HT1080 (cell line): ENCODE measurements around the gene ZNF550. TPM values are rescaled to one million over a fixed set of nuclear protein-coding genes. Genes with fewer than 3 reads are reported as not detected.

ENCODE experiments used
- DNase-seq: peaks from one replicate; pipeline ENCODE4 v3.0.0-alpha.2; 2015; ENCODE audit warnings: low read depth
- polyA plus RNA-seq, 2 experiments: library from polyadenylated mRNA; depleted of rRNA; stranded (reverse); fragments of >200 nt; gene quantifications; 2 replicates each; pipeline ENCODE4 v1.2.3, GENCODE V29; 2015
- total RNA-seq: library from RNA; depleted of rRNA; stranded (reverse); fragments of >200 nt; shearing (Covaris generic); gene quantifications from 2 replicates; pipeline ENCODE4 v1.2.3, GENCODE V29; 2014; rRNA removed

Gene ZNF550
- 7.4 and 9.5 TPM in 2 replicates for total RNA-seq
- polyA plus RNA-seq (2015; cell fraction: cytosol; rRNA removed) = 9.3 and 10.1 TPM in 2 replicates
- polyA plus RNA-seq (2015; cell fraction: nucleus; rRNA removed) = 27.5 and 31.7 TPM in 2 replicates

- DNase-seq = peak; percentile 89
Measured at GRCh38 chr19:57559404-57560025, at the start of gene ZNF550. TSS of gene ZNF550 (minus strand) at chr19:57559863. CDS start at chr19:57559682, 181 bp downstream.

DNA sequence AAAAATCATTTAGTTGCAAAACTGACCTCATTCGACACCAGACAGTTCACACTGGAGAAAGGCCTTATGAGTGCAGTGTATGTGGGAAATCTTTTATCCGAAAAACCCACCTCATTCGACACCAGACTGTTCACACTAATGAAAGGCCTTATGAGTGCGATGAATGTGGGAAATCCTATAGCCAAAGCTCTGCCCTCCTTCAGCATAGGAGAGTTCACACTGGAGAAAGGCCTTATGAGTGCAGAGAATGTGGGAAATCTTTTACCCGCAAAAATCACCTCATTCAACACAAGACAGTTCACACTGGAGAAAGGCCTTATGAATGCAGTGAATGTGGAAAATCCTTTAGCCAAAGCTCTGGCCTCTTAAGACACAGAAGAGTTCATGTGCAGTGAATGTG lies 47.3 kb upstream of the ZNF550 start:
- no peak for DNase-seq

DNA sequence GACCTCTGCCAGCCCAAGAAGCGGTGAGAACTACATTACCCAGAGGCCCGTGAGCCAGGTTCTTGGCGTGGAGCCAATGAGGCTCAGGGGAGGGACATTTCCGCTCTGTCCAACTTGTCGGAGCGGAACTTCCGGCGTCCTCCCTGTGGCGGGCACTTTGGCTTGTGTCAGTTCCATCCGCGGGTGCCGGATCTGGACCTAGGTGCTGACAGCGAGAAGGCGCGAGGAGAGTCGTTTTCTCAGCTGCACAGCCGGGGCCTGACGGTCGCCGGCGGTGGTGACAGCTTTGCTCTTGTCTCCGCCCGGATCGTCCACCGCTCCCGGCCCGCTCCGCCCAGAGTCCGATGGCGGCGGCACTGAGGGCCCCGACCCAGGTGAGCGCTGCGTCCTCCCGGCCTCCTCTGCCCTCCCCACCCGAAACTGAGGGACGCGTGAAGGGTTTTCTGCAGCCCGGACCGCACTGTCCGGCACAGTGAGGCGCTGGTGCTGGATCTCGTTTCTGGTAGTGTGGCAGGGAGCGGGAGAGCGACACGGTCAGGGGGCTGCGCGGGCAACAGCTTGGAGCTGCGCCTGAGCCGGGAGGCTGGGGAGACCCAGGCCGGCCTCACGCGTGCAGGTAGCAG lies 40.2 kb upstream of the ZNF550 start, which contains the start of gene ZNF530:
TSS of gene ZNF530 (plus strand) at position 125 of the 623 bp plus-strand sequence. CDS start 4,461 bp downstream, outside the sequence.
- DNase-seq = peak; percentile 85

- no peak for DNase-seq
Measured at GRCh38 chr19:57599377-57599760, 39.7 kb upstream of the ZNF550 start.

GRCh38 chr19:57587529-57587928 lies 27.9 kb upstream of the ZNF550 start:
- DNase-seq = peak; percentile 84

DNA sequence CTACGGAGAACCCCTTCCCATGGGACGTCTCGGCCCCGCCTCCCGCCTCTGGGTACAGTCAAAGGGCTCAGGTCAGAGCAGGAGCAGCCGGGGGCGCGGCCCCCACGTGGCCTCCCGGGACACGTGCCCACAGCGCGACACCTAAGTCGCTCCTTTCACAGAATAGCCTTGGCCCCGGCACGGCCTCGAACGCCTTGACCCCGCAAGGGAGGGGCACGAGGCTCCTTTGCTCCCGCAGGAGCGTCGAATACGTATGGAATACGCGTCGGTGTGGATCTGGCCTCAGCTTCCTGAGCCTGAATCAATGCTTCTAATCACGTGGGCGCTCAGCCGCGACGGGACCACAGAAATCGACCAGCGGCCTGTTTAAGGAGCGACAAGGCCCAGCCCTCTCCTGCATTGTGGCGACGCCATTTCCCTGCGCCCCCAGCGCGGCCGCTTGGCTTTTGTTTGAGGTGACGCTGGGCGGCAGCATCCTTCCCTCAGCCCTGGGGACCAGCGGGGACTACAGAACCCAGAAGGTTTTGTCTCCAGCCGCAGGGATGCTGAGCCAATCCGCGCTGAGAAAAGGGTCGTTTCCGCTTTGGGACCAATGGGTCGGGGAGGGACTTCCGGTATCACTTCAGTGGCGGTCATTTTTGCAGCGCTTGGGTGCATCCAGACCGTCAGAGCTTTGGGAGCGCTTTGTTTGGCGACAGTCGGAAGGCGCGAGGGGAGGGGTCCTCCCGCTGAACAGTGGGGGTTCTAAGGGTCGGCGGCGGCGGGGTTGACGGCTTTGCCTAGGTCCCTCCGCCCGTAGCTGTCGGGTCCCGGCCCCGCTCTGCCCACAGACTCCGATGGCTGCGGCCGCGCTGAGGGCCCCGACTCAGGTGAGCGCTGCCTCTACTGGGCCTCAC lies 24.1 kb upstream of the ZNF550 start, which contains the start of gene ZIK1:
TSS of gene ZIK1 (plus strand) at position 625 of the 896 bp plus-strand sequence. CDS start at position 837, 212 bp downstream.
- DNase-seq = peak; percentile 54

DNA sequence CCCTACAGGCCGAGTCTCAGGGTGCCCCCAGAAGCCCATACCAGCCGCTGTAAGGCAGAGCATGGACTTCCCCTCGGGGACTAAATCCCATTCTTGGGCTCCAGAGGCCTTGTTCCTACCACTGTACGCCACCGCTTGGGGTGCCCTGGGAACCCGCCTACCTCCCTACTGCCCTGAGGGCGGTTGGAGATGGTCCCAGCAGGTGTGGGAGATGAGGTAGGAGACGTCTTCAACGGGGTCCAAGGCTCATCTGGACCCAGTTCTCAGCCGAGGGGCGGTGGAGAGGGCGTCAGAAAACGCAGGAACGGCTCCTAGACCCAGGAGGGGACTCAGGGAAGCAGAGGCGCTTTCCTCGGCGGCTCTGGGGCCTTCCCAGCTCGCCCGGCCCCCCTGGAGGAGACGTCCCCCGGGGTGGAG lies 23.4 kb upstream of the ZNF550 start:
- no peak for DNase-seq

GRCh38 chr19:57578487-57579205 lies 19.0 kb upstream of the ZNF550 start, which contains the start of gene ZNF416:
TSS of gene ZNF416 (minus strand) at chr19:57578911. CDS start at chr19:57578704, 207 bp downstream.
- peak; percentile 97 for DNase-seq

DNA sequence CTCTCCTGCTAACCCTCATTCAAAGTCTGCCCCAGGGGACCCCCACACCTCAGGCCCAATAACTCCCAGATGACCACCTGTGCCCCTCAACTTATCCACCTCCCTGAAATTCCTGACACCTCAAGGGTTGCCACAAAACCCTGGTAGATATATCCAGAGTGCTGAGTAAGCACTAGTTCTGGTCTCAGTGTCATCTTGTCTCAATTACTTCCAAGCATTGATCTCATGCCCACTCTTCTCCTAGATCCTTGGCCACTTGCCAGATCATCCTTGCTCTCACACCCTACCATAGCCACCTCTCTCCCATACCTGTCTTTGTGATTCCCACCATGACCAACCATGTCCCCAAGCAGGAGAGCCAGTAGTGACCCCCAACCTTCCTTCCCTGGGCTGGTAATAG lies 17.0 kb upstream of the ZNF550 start:
- DNase-seq = no peak

GRCh38 chr19:57572415-57572947 lies 12.8 kb upstream of the ZNF550 start:
- no peak for DNase-seq

GRCh38 chr19:57570707-57571106 lies 11.0 kb upstream of the ZNF550 start:
- DNase-seq = no peak

DNA sequence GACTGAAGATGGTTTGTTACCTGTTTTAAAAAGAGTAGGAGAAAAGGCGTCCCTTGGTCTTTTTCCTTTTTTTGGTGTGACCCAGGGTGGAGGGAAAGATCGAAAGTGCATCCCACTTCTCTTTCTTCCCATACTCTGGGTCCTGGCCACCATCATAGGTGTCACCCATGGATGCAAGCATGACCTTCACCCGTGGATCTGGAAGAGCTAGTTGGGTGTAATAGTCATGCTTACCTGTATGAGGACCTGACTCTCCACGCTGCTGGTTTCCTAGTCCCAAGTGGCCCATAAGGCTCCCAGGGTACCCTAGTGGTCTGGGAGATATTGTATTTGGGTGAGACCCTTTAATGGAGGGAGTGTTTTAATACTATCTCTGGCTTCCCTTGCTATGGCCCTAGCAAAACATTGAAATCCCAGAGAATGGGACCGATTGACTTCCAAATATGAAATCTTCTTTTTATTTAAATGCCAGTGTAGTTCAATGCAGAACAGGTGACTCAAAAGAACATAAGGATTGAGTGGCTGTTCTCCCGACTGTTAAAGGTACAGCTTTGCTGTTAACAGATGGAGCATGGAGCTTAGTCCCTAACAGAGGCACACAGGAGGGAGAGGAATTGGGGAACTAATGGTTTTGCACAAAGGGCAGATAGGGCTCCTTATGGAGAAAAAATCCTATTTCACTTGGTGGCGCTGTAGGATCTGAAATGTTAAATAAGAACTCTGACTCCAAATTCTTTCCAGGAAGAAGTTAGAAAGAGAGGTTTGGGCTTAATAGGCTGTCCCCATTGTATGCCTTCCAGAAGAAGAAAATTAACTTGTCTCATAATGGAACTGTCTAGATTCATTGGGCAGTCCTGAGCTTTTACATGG lies 7.0 kb upstream of the ZNF550 start:
- no peak for DNase-seq

GRCh38 chr19:57563547-57563946 lies 3.9 kb upstream of the ZNF550 start:
- no peak for DNase-seq

DNA sequence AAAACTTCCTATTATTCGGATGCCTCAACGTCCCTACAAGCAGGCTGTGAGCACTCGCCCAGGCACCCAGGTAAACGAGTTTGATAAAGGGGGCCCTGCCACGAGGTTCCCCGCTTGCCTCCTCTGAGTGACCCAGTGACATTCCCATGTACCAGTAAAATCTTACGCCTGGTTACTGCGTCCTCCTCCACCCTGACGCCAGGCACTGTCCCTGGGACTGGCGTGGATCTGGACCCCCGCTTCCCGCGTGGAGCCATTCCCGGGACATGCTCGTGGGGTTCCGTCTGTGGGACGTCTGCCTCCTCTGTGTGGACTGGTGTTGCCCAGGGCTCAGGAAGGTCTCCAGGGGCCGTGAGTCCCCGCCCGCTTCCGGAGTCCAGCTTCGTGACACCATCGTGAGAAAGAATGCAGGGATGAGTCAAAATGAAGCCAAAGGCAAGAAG lies 407 bp upstream of the ZNF550 start:
- peak; percentile 79 for DNase-seq

DNA sequence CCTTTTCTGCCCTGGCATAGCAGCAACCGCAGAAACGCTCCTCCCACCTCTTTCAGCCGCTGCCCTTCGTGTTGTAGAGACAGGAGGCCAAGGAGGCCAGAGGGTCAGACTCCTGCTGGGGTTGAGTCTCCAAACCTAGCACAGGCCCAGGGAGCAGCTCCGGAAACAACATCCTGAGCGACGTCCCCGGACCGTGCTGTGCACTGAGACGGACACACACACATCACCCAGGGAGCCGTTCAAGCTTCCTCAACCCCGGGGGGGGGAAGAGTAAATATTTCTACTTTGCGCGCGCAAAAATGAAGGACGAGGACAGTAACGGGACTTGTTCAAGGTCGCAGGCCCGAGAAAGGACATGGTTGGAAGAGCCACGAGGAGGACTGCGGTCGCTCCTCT lies 657 bp downstream of the ZNF550 start:
- DNase-seq = peak; percentile 34

GRCh38 chr19:57558525-57558924 lies 1.1 kb downstream of the ZNF550 start:
- peak; percentile 7 for DNase-seq

- DNase-seq = no peak
Measured at GRCh38 chr19:57557659-57558058, 2.0 kb downstream of the ZNF550 start.

- no peak for DNase-seq
Measured at GRCh38 chr19:57552432-57552831, 7.2 kb downstream of the ZNF550 start.

GRCh38 chr19:57546513-57546912 lies 13.2 kb downstream of the ZNF550 start:
- no peak for DNase-seq
